Glutamatergic neuron (in vitro differentiated cells): ENCODE data around the gene GPAM. TPM values are rescaled to one million over a fixed set of nuclear protein-coding genes. Genes with fewer than 3 reads are reported as not detected.

ENCODE experiments used
- DNase-seq: peaks from one replicate; pipeline ENCODE4 v3.0.0; 2022
- H3K27ac Mint-ChIP-seq: one replicate; pipeline ENCODE4 v1.8.0; 2020; ENCODE audit warnings: mild to moderate bottlenecking, mixed read lengths, inconsistent platforms; ENCODE audit not compliant: unreplicated experiment
- H3K27me3 Mint-ChIP-seq: one replicate; pipeline ENCODE4 v1.8.0; 2020; ENCODE audit warnings: mild to moderate bottlenecking, moderate library complexity, mixed read lengths, inconsistent platforms; ENCODE audit not compliant: unreplicated experiment
- H3K36me3 Mint-ChIP-seq: one replicate; pipeline ENCODE4 v1.8.0; 2020; ENCODE audit warnings: mild to moderate bottlenecking, mixed read lengths, inconsistent platforms; ENCODE audit not compliant: unreplicated experiment
- H3K4me1 Mint-ChIP-seq: one replicate; pipeline ENCODE4 v1.8.0; 2020; ENCODE audit warnings: mild to moderate bottlenecking, low read depth, mixed read lengths, inconsistent platforms; ENCODE audit not compliant: unreplicated experiment
- H3K4me3 Mint-ChIP-seq: one replicate; pipeline ENCODE4 v1.8.0; 2020; ENCODE audit warnings: mild to moderate bottlenecking, mixed read lengths, inconsistent platforms; ENCODE audit not compliant: unreplicated experiment
- H3K9me3 Mint-ChIP-seq: one replicate; pipeline ENCODE4 v1.8.0; 2020; ENCODE audit warnings: mild to moderate bottlenecking, moderate library complexity, mixed read lengths, inconsistent platforms; ENCODE audit not compliant: unreplicated experiment
- CTCF ChIP-seq: fragments of 200-600 bp; sonication (generic); IDR thresholded peaks from one replicate; pipeline ENCODE4 v1.5.0; 2021; ENCODE audit not compliant: partially characterized antibody, unreplicated experiment
- total RNA-seq: library from RNA; stranded (reverse); fragmentation: NEBNext Ultra II Directional; extraction: Animal tissue kit (Norgen Biotek cat#: 25700); gene quantifications from one replicate; pipeline ENCODE4 v1.2.1, GENCODE V29; 2021; ENCODE audit not compliant: unreplicated experiment

Gene GPAM
- total RNA-seq, 1 donor from 2014 or later: 13.8 TPM

GRCh38 chr10:112175409-112175808 lies 8.2 kb downstream of the GPAM start:
- no peak overlapping the region for H3K27ac Mint-ChIP-seq
- no peaks in the 10 kb centered on the region for H3K9me3 Mint-ChIP-seq
- no peaks in the 10 kb centered on the region for H3K4me1 Mint-ChIP-seq
- no peak for TF ChIP-seq CTCF
- no peak overlapping the region for H3K4me3 Mint-ChIP-seq
- H3K27me3 Mint-ChIP-seq: peaks cover 4% of the 10 kb centered on the region
- no peak for DNase-seq
- peaks cover 7% of the 10 kb centered on the region for H3K36me3 Mint-ChIP-seq

GRCh38 chr10:112173206-112173605 lies 10.4 kb downstream of the GPAM start:
- Mint-ChIP-seq H3K36me3 (peaks cover 7% of the 10 kb centered on the region), H3K27ac (no peak overlapping the region), H3K27me3 (peaks cover 4% of the 10 kb centered on the region)

GRCh38 chr10:112168733-112169132 lies 14.8 kb downstream of the GPAM start:
- Mint-ChIP-seq H3K4me1 (peaks cover 3% of the 10 kb centered on the region), H3K36me3 (peaks cover 7% of the 10 kb centered on the region), H3K4me3 (no peak overlapping the region), H3K27ac (no peak overlapping the region), H3K27me3 (peaks cover 4% of the 10 kb centered on the region), H3K9me3 (peaks cover 2% of the 10 kb centered on the region)
- no peak for DNase-seq
- TF ChIP-seq CTCF: no peak

More at GRCh38 chr10:112173206-112173605, 10.4 kb downstream of the GPAM start:
- no peak for TF ChIP-seq CTCF
- no peak for DNase-seq
- no peak overlapping the region for H3K4me3 Mint-ChIP-seq
- H3K9me3 Mint-ChIP-seq: no peaks in the 10 kb centered on the region
- peaks cover 3% of the 10 kb centered on the region for H3K4me1 Mint-ChIP-seq

GRCh38 chr10:112166800-112167199 lies 16.8 kb downstream of the GPAM start:
- no peak overlapping the region for H3K4me3 Mint-ChIP-seq
- no peak for DNase-seq
- no peak for TF ChIP-seq CTCF
- H3K36me3 Mint-ChIP-seq: peaks cover 7% of the 10 kb centered on the region
- H3K27ac Mint-ChIP-seq: no peak overlapping the region
- H3K9me3 Mint-ChIP-seq: peaks cover 2% of the 10 kb centered on the region
- peaks cover 3% of the 10 kb centered on the region for H3K4me1 Mint-ChIP-seq
- H3K27me3 Mint-ChIP-seq: peaks cover 4% of the 10 kb centered on the region

- Mint-ChIP-seq H3K27ac (no peak overlapping the region), H3K36me3 (no peaks in the 10 kb centered on the region), H3K9me3 (no peaks in the 10 kb centered on the region), H3K4me1 (no peaks in the 10 kb centered on the region), H3K4me3 (no peak overlapping the region), H3K27me3 (no peaks in the 10 kb centered on the region)
- TF ChIP-seq CTCF: no peak
- no peak for DNase-seq
Measured at GRCh38 chr10:112161757-112162518, 21.6 kb downstream of the GPAM start.
